ENCODE measurements around the gene TRIM77. TPM values are rescaled to one million over a fixed set of nuclear protein-coding genes. Genes with fewer than 3 reads are reported as not detected.
"Not testable (repeated sequence)": the region's sequence is repeated elsewhere in the genome, so short reads cannot be mapped to it uniquely, and the experiment has no call there.

The TRIM77 gene
- total and polyA plus RNA-seq, 5 donors from 2014 or later: not detected

DNA sequence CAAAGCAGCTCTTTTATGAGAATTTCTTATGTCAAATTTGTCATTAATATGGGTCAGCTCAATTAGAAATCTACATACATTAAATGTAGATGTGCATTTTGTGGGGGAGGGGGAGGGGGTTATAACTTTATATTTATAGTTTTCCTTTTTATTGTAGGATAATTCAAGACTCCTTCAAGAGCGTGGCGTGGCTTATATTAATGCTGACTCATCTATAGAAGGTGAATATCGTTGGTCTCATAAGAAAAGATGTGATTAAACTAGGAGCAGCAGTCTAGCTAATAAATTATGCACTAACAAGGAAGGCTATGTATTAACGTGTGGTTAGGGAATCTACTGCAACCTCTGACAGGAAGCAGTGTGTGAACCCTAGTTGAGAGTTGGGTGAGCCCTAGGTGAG is 34.2 kb upstream of the TRIM77 start:
- H3K4me1 Mint-ChIP-seq; H3K4me3 ChIP-seq (ENCODE audit: low read depth, low read length); ATAC-seq (ENCODE audit: low read depth in 2 of 2); H3K4me1 ChIP-seq (ENCODE audit: control insufficient read depth, insufficient read depth, low read length, poor library complexity, severe bottlenecking); H3K27ac ChIP-seq (ENCODE audit: insufficient read depth, low read length, poor library complexity, severe bottlenecking); H3K4me3 Mint-ChIP-seq; H3K27ac Mint-ChIP-seq; H3K9me3 ChIP-seq (ENCODE audit: control insufficient read depth in 2 of 2, low read length in 2 of 2); H3K27me3 ChIP-seq (ENCODE audit: control insufficient read depth, insufficient read depth, low read length); H3K36me3 ChIP-seq (ENCODE audit: control insufficient read depth, insufficient read depth, low read length); H3K27me3 Mint-ChIP-seq; H3K36me3 Mint-ChIP-seq; DNase-seq: not testable (repeated sequence)
- H3K9me3 Mint-ChIP-seq: peaks cover 0 to 17% (median 2%) of the 10 kb centered on the region in 7 donors

DNA sequence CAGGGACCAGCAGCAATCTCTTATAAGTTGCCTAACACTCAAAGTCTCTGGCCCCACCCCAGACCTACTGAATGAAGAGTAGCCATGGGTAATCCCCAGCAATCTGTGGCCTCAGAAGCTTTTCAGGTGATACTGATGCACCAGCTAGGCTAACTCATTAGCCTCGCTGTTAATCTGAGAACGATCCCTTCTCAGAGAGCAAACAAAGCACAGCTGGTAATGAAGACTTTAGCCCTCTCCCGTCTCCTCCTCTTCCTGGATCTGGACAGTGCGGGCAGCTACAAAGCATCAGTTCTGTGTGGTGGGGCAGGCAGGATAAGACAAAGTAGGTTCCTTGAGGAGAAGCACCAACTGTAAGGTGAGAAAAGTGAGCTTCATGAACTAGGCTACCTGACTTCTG is 3.0 kb upstream of the TRIM77 start:
- H3K9me3 ChIP-seq (ENCODE audit: control insufficient read depth in 2 of 2, low read length in 2 of 2); H3K9me3 Mint-ChIP-seq; ATAC-seq (ENCODE audit: low read depth in 2 of 2); H3K27me3 Mint-ChIP-seq; H3K36me3 Mint-ChIP-seq; H3K27ac Mint-ChIP-seq; H3K27me3 ChIP-seq (ENCODE audit: control insufficient read depth, insufficient read depth, low read length); H3K4me3 Mint-ChIP-seq; H3K4me3 ChIP-seq (ENCODE audit: low read depth, low read length); H3K4me1 Mint-ChIP-seq; H3K4me1 ChIP-seq (ENCODE audit: control insufficient read depth, insufficient read depth, low read length, poor library complexity, severe bottlenecking); H3K36me3 ChIP-seq (ENCODE audit: control insufficient read depth, insufficient read depth, low read length); H3K27ac ChIP-seq (ENCODE audit: insufficient read depth, low read length, poor library complexity, severe bottlenecking); DNase-seq: not testable (repeated sequence)

GRCh38 chr11:89724866-89725498 is 14.9 kb downstream of the TRIM77 start:
- H3K36me3 ChIP-seq (ENCODE audit: control insufficient read depth, insufficient read depth, low read length); H3K9me3 ChIP-seq (ENCODE audit: control insufficient read depth in 2 of 2, low read length in 2 of 2); H3K4me3 Mint-ChIP-seq; H3K4me1 ChIP-seq (ENCODE audit: control insufficient read depth, insufficient read depth, low read length, poor library complexity, severe bottlenecking); H3K27me3 Mint-ChIP-seq; H3K4me3 ChIP-seq (ENCODE audit: low read depth, low read length); ATAC-seq (ENCODE audit: low read depth in 2 of 2); DNase-seq; H3K27ac Mint-ChIP-seq; H3K27ac ChIP-seq (ENCODE audit: insufficient read depth, low read length, poor library complexity, severe bottlenecking); H3K27me3 ChIP-seq (ENCODE audit: control insufficient read depth, insufficient read depth, low read length); H3K36me3 Mint-ChIP-seq; H3K4me1 Mint-ChIP-seq; H3K9me3 Mint-ChIP-seq: not testable (repeated sequence)

DNA sequence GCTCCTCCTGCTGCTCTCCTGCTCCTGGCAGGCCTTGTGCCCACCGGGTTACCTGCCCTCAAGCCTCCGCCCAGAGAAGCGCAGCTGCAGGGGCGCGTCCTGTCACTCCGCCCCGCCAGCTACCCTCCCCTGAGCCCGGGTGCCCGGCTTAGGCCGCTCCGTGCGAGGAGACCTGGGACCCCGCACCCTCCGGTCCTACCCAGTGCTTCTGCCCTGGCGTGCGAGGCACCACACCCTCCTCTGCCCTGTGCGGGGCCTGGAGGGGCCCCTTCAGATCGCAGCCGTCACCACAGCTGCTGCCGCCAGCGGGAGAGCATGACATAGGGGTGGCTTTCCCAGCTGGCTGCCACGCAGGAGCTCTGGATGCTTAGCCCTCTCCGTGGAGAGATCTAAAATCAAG is 20.1 kb downstream of the TRIM77 start:
- H3K4me3 ChIP-seq (ENCODE audit: low read depth, low read length); DNase-seq; H3K4me1 ChIP-seq (ENCODE audit: control insufficient read depth, insufficient read depth, low read length, poor library complexity, severe bottlenecking); H3K27me3 ChIP-seq (ENCODE audit: control insufficient read depth, insufficient read depth, low read length); H3K27me3 Mint-ChIP-seq; H3K4me1 Mint-ChIP-seq; H3K27ac ChIP-seq (ENCODE audit: insufficient read depth, low read length, poor library complexity, severe bottlenecking); H3K4me3 Mint-ChIP-seq; H3K9me3 ChIP-seq (ENCODE audit: control insufficient read depth in 2 of 2, low read length in 2 of 2); H3K36me3 Mint-ChIP-seq; H3K27ac Mint-ChIP-seq; ATAC-seq (ENCODE audit: low read depth in 2 of 2); H3K36me3 ChIP-seq (ENCODE audit: control insufficient read depth, insufficient read depth, low read length): not testable (repeated sequence)
- H3K9me3 Mint-ChIP-seq: peaks cover 0 to 11% (median 0%) of the 10 kb centered on the region in 7 donors

DNA sequence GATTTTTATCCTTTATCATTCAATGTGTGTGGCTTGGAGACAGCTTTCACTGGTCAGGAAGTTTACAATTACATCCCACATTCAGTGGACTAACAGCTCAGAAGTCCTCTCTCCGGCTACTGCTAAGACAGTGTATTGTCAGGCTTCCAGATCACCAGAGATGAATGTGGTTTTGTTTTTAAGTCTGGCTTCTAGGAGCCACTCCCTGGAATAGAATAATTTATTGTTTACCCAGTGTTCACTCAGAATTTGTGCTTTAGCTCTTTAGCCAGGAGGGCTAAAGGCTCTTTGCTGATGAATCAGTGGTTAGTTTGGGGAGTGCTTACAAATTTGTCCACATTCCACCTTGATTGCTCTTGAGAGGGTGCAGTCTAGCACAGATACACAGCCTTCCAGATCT is 26.5 kb downstream of the TRIM77 start:
- no peak overlapping the region for H3K27ac Mint-ChIP-seq

GRCh38 chr11:89737116-89737515 is 27.0 kb downstream of the TRIM77 start:
- no peaks in the 10 kb centered on the region for H3K27me3 Mint-ChIP-seq
- H3K36me3 Mint-ChIP-seq: no peaks in the 10 kb centered on the region
- Histone ChIP-seq H3K27ac (ENCODE audit: insufficient read depth, low read length, poor library complexity, severe bottlenecking) (no peak overlapping the region), H3K27me3 (ENCODE audit: control insufficient read depth, insufficient read depth, low read length) (no peaks in the 10 kb centered on the region), H3K4me3 (ENCODE audit: low read depth, low read length) (no peak overlapping the region), H3K36me3 (ENCODE audit: control insufficient read depth, insufficient read depth, low read length) (no peaks in the 10 kb centered on the region), H3K9me3 (ENCODE audit: control insufficient read depth in 2 of 2, low read length in 2 of 2) (no peaks in the 10 kb centered on the region), H3K4me1 (ENCODE audit: control insufficient read depth, insufficient read depth, low read length, poor library complexity, severe bottlenecking) (no peaks in the 10 kb centered on the region)
- H3K4me3 Mint-ChIP-seq: no peak overlapping the region
- no peak for DNase-seq
- H3K27ac Mint-ChIP-seq: no peak overlapping the region
- no peaks in the 10 kb centered on the region for H3K4me1 Mint-ChIP-seq
- H3K9me3 Mint-ChIP-seq: peaks cover 0 to 7% (median 0%) of the 10 kb centered on the region in 7 donors
- no peak for ATAC-seq (ENCODE audit: low read depth in 2 of 2)

More for the DNA sequence above, 26.5 kb downstream of the TRIM77 start:
- DNase-seq: no peak
- Histone ChIP-seq H3K27ac (ENCODE audit: insufficient read depth, low read length, poor library complexity, severe bottlenecking) (no peak overlapping the region), H3K4me1 (ENCODE audit: control insufficient read depth, insufficient read depth, low read length, poor library complexity, severe bottlenecking) (no peaks in the 10 kb centered on the region), H3K4me3 (ENCODE audit: low read depth, low read length) (no peak overlapping the region), H3K36me3 (ENCODE audit: control insufficient read depth, insufficient read depth, low read length) (no peaks in the 10 kb centered on the region), H3K9me3 (ENCODE audit: control insufficient read depth in 2 of 2, low read length in 2 of 2) (no peaks in the 10 kb centered on the region), H3K27me3 (ENCODE audit: control insufficient read depth, insufficient read depth, low read length) (no peaks in the 10 kb centered on the region)
- no peak for ATAC-seq (ENCODE audit: low read depth in 2 of 2)
- Mint-ChIP-seq H3K4me3 (no peak overlapping the region), H3K36me3 (no peaks in the 10 kb centered on the region), H3K9me3 (peaks cover 0 to 7% (median 0%) of the 10 kb centered on the region in 7 donors), H3K27me3 (no peaks in the 10 kb centered on the region), H3K4me1 (no peaks in the 10 kb centered on the region)

GRCh38 chr11:89741406-89741805 is 31.3 kb downstream of the TRIM77 start:
- ATAC-seq (ENCODE audit: low read depth in 2 of 2); H3K9me3 Mint-ChIP-seq; H3K4me3 ChIP-seq (ENCODE audit: low read depth, low read length); H3K27ac ChIP-seq (ENCODE audit: insufficient read depth, low read length, poor library complexity, severe bottlenecking); H3K9me3 ChIP-seq (ENCODE audit: control insufficient read depth in 2 of 2, low read length in 2 of 2); H3K4me1 Mint-ChIP-seq; H3K4me3 Mint-ChIP-seq; H3K36me3 Mint-ChIP-seq; H3K27me3 ChIP-seq (ENCODE audit: control insufficient read depth, insufficient read depth, low read length); H3K27me3 Mint-ChIP-seq; H3K27ac Mint-ChIP-seq; H3K36me3 ChIP-seq (ENCODE audit: control insufficient read depth, insufficient read depth, low read length); H3K4me1 ChIP-seq (ENCODE audit: control insufficient read depth, insufficient read depth, low read length, poor library complexity, severe bottlenecking); DNase-seq: not testable (repeated sequence)

GRCh38 chr11:89744158-89744557 is 34.1 kb downstream of the TRIM77 start:
- H3K4me1 ChIP-seq (ENCODE audit: control insufficient read depth, insufficient read depth, low read length, poor library complexity, severe bottlenecking); ATAC-seq (ENCODE audit: low read depth in 2 of 2); H3K4me1 Mint-ChIP-seq; H3K27ac Mint-ChIP-seq; H3K36me3 ChIP-seq (ENCODE audit: control insufficient read depth, insufficient read depth, low read length); H3K4me3 ChIP-seq (ENCODE audit: low read depth, low read length); H3K27ac ChIP-seq (ENCODE audit: insufficient read depth, low read length, poor library complexity, severe bottlenecking); H3K4me3 Mint-ChIP-seq; H3K9me3 Mint-ChIP-seq; DNase-seq; H3K9me3 ChIP-seq (ENCODE audit: control insufficient read depth in 2 of 2, low read length in 2 of 2); H3K27me3 ChIP-seq (ENCODE audit: control insufficient read depth, insufficient read depth, low read length); H3K36me3 Mint-ChIP-seq; H3K27me3 Mint-ChIP-seq: not testable (repeated sequence)
